Liver (tissue), 9 donors: ENCODE data around the gene GNA15. TPM values are rescaled to one million over a fixed set of nuclear protein-coding genes. Genes with fewer than 3 reads are reported as not detected.
A peak's percentile ranks its signal among the peaks of the same experiment; 100 is the strongest.

ENCODE experiments used
- DNase-seq: peaks from one replicate; pipeline ENCODE4 v3.0.0-alpha.2; 2017; ENCODE audit warnings: low spot score
- H3K27ac ChIP-seq, 2 donors: one replicate each; pipeline ENCODE4 v1.7.0; 2013; ENCODE audit warnings: inconsistent platforms in 2 of 2, low read length in 2 of 2, control low read depth in 1 of 2, low read depth in 1 of 2, mild to moderate bottlenecking in 1 of 2
- H3K27me3 ChIP-seq, 4 donors: one replicate each; pipeline versions ENCODE4 v1.6.1 to v1.7.0; 2013; ENCODE audit warnings: low read length in 3 of 4, inconsistent platforms in 1 of 4, mild to moderate bottlenecking in 1 of 4, moderate library complexity in 1 of 4; ENCODE audit not compliant: control insufficient read depth in 4 of 4, insufficient read depth in 4 of 4
- H3K36me3 ChIP-seq, 4 donors: one replicate each; pipeline versions ENCODE4 v1.6.1 to v1.7.0; 2013; ENCODE audit warnings: low read length in 3 of 4, mild to moderate bottlenecking in 3 of 4, low read depth in 1 of 4, moderate library complexity in 1 of 4; ENCODE audit not compliant: control insufficient read depth in 4 of 4, insufficient read depth in 3 of 4
- H3K4me1 ChIP-seq, 4 donors: one replicate each; pipeline versions ENCODE4 v1.6.1 to v1.7.0; 2013; ENCODE audit warnings: low read length in 3 of 4, mild to moderate bottlenecking in 3 of 4, moderate library complexity in 1 of 4; ENCODE audit not compliant: control insufficient read depth in 4 of 4, insufficient read depth in 4 of 4
- H3K4me3 ChIP-seq, 3 donors: one replicate each; pipeline versions ENCODE4 v1.6.1 to v1.7.0; 2013; ENCODE audit warnings: low read length in 3 of 3, control low read depth in 1 of 3, low read depth in 1 of 3, mild to moderate bottlenecking in 1 of 3
- H3K9ac ChIP-seq, 2 donors: one replicate each; pipeline ENCODE4 v1.7.0; 2013; ENCODE audit warnings: low read length in 2 of 2, mild to moderate bottlenecking in 2 of 2, moderate library complexity in 2 of 2, control low read depth in 1 of 2, low read depth in 1 of 2
- H3K9me3 ChIP-seq, 4 donors: one replicate each; pipeline versions ENCODE4 v1.6.1 to v1.7.0; 2013; ENCODE audit warnings: low read length in 3 of 4; ENCODE audit not compliant: control insufficient read depth in 4 of 4
- ATF3 ChIP-seq: IDR thresholded peaks from 2 replicates; pipeline ENCODE4 v1.6.1; 2016; ENCODE audit warnings: antibody characterized with exemption
- EGR1 ChIP-seq, 2 donors: IDR thresholded peaks; 2 replicates each; pipeline ENCODE4 v1.6.1; 2016 to 2018; ENCODE audit warnings: antibody characterized with exemption in 2 of 2, low read depth in 2 of 2
- FOXA1 ChIP-seq: IDR thresholded peaks from 2 replicates; pipeline ENCODE4 v1.6.1; 2016; ENCODE audit warnings: antibody characterized with exemption
- GABPA ChIP-seq, 2 donors: IDR thresholded peaks in 1 of 2; conservative IDR thresholded peaks in 1 of 2; 2 replicates each; pipeline ENCODE4 v1.6.1; 2016; ENCODE audit warnings: antibody characterized with exemption in 2 of 2, mild to moderate bottlenecking in 1 of 2, moderate library complexity in 1 of 2
- HNF4G ChIP-seq: IDR thresholded peaks from 2 replicates; pipeline ENCODE4 v1.6.1; 2016; ENCODE audit warnings: antibody characterized with exemption
- MAX ChIP-seq: IDR thresholded peaks from 2 replicates; pipeline ENCODE4 v1.6.1; 2016; ENCODE audit warnings: antibody characterized with exemption
- RAD21 ChIP-seq, 2 donors: IDR thresholded peaks; 2 replicates each; pipeline ENCODE4 v1.6.1; 2016; ENCODE audit warnings: antibody characterized with exemption in 2 of 2, mild to moderate bottlenecking in 2 of 2
- REST ChIP-seq: IDR thresholded peaks from 2 replicates; pipeline ENCODE4 v1.6.1; 2016; ENCODE audit warnings: antibody characterized with exemption, mild to moderate bottlenecking
- RXRA ChIP-seq, 2 donors: IDR thresholded peaks; 2 replicates each; pipeline ENCODE4 v1.6.1; 2017 to 2018; ENCODE audit warnings: antibody characterized with exemption in 2 of 2, mild to moderate bottlenecking in 1 of 2
- SP1 ChIP-seq: IDR thresholded peaks from 2 replicates; pipeline ENCODE4 v1.6.1; 2018; ENCODE audit warnings: antibody characterized with exemption, mild to moderate bottlenecking
- TAF1 ChIP-seq: conservative IDR thresholded peaks from 2 replicates; pipeline ENCODE4 v1.6.1; 2016; ENCODE audit warnings: antibody characterized with exemption, mild to moderate bottlenecking
- YY1 ChIP-seq: IDR thresholded peaks from 2 replicates; pipeline ENCODE4 v1.6.1; 2016; ENCODE audit warnings: antibody characterized with exemption, mild to moderate bottlenecking
- WGBS: extraction: QIAGEN DNeasy Blood & Tissue Kit; methylation state at CpG from one replicate; pipeline ENCODE4 v1.1.7; 2013; 5-methylcytosine and 5-hydroxymethylcytosine counted together
- polyA plus RNA-seq, 2 donors: library from polyadenylated mRNA; stranded (reverse) in 1 of 2; unstranded in 1 of 2; fragments of 200-250 nt in 1 of 2; fragments of >200 nt in 1 of 2; fragmentation: Nextera tagmentation in 1 of 2; extraction: Ambion mirVana in 1 of 2; gene quantifications; one replicate each; pipeline versions ENCODE4 v1.2.1 to v1.2.3, GENCODE V29; 2013 to 2015
- total RNA-seq, 2 donors: library from RNA; depleted of rRNA; stranded (reverse); fragments of >200 nt; gene quantifications; one replicate each; pipeline ENCODE4 v1.2.3, GENCODE V29; 2014
- TF ChIP-seq, protein P1 (sequence below): IDR thresholded peaks from 2 replicates; pipeline ENCODE4 v1.6.1; 2016; ENCODE audit warnings: antibody characterized with exemption
- TF ChIP-seq, protein P2 (sequence below): fragments of 150-350 bp; IDR thresholded peaks from 2 replicates; pipeline ENCODE4 v1.5.1; 2017; ENCODE audit warnings: improper control_type of control experiment, low read depth, low read length; ENCODE audit not compliant: missing input control
- donor health status: healthy.
- donor health status: healthy.
- donor health status: healthy.
- donor health status: healthy.
- donor health status: healthy.

GNA15 gene
- total and polyA plus RNA-seq, 4 donors: 0.11 to 10.4 (median 1.4) TPM

GRCh38 chr19:3098141-3098514 lies 37.7 kb upstream of the GNA15 start:
- no peak for TF ChIP-seq REST
- no peak for TF ChIP-seq SP1
- no peak for TF ChIP-seq MAX
- TF ChIP-seq, protein P1, sequence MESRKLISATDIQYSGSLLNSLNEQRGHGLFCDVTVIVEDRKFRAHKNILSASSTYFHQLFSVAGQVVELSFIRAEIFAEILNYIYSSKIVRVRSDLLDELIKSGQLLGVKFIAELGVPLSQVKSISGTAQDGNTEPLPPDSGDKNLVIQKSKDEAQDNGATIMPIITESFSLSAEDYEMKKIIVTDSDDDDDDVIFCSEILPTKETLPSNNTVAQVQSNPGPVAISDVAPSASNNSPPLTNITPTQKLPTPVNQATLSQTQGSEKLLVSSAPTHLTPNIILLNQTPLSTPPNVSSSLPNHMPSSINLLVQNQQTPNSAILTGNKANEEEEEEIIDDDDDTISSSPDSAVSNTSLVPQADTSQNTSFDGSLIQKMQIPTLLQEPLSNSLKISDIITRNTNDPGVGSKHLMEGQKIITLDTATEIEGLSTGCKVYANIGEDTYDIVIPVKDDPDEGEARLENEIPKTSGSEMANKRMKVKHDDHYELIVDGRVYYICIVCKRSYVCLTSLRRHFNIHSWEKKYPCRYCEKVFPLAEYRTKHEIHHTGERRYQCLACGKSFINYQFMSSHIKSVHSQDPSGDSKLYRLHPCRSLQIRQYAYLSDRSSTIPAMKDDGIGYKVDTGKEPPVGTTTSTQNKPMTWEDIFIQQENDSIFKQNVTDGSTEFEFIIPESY: no peak
- TF ChIP-seq, protein P2, sequence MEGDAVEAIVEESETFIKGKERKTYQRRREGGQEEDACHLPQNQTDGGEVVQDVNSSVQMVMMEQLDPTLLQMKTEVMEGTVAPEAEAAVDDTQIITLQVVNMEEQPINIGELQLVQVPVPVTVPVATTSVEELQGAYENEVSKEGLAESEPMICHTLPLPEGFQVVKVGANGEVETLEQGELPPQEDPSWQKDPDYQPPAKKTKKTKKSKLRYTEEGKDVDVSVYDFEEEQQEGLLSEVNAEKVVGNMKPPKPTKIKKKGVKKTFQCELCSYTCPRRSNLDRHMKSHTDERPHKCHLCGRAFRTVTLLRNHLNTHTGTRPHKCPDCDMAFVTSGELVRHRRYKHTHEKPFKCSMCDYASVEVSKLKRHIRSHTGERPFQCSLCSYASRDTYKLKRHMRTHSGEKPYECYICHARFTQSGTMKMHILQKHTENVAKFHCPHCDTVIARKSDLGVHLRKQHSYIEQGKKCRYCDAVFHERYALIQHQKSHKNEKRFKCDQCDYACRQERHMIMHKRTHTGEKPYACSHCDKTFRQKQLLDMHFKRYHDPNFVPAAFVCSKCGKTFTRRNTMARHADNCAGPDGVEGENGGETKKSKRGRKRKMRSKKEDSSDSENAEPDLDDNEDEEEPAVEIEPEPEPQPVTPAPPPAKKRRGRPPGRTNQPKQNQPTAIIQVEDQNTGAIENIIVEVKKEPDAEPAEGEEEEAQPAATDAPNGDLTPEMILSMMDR: no peak
- no peak for TF ChIP-seq RAD21 (IDR thresholded peaks at IDR 0.05)
- no peak for TF ChIP-seq GABPA (IDR thresholded peaks at IDR 0.05 in 1 of 2, conservative IDR thresholded peaks at IDR 0.05 in 1 of 2)
- no peak for TF ChIP-seq RXRA (IDR thresholded peaks at IDR 0.05)
- no peak for TF ChIP-seq ATF3
- TF ChIP-seq YY1: no peak
- TF ChIP-seq HNF4G: no peak
- no peak for TF ChIP-seq EGR1 (IDR thresholded peaks at IDR 0.05; ENCODE audit: low read depth in 2 of 2)
- no peak for TF ChIP-seq FOXA1
- TF ChIP-seq TAF1: no peak
- Histone ChIP-seq H3K4me1 (peaks cover 24 to 72% (median 48%) of the 10 kb centered on the region in 4 donors), H3K27ac (peak overlapping the region; percentile 75 to 76), H3K9ac (peak overlapping the region in 1 of 2 donors; percentile 59), H3K9me3 (no peaks in the 10 kb centered on the region), H3K36me3 (no peaks in the 10 kb centered on the region), H3K4me3 (peak overlapping the region in 1 of 3 donors; percentile 15), H3K27me3 (no peaks in the 10 kb centered on the region)
- WGBS: 59% methylated on average over 18 of the region's 18 CpGs
- no peak for DNase-seq
